Neural cell (in vitro differentiated cells): ENCODE results near the gene GPR161. TPM values are rescaled to one million over a fixed set of nuclear protein-coding genes. Genes with fewer than 3 reads are reported as not detected.

Experiments
- H2AFZ ChIP-seq: fragments of 200-600, 300-800 bp; sonication (generic), shearing (Covaris generic); 2 replicates; pipeline ENCODE4 v1.6.0; 2014; ENCODE audit warnings: low read depth, mild to moderate bottlenecking, antibody characterized with exemption, low read length, moderate library complexity
- H3F3A ChIP-seq: fragments of 200-600 bp; shearing (Covaris generic); 2 replicates; pipeline ENCODE4 v1.6.1; 2016; ENCODE audit warnings: mild to moderate bottlenecking, moderate library complexity, mixed read lengths, antibody characterized with exemption, low read length; ENCODE audit not compliant: insufficient read depth, poor library complexity, severe bottlenecking
- H3K27ac ChIP-seq: fragments of 200-600, 300-800 bp; sonication (generic), shearing (Covaris generic); 2 replicates; pipeline ENCODE4 v1.5.1; 2014; ENCODE audit warnings: mild to moderate bottlenecking, low read length, moderate library complexity
- H3K27me3 ChIP-seq: fragments of 300-800, 200-600 bp; sonication (generic), shearing (Covaris generic); 2 replicates; pipeline ENCODE4 v1.6.0; 2014; ENCODE audit warnings: mild to moderate bottlenecking, low read depth, low read length, moderate library complexity; ENCODE audit not compliant: insufficient read depth
- H3K36me3 ChIP-seq: fragments of 300-800, 200-600 bp; sonication (generic), shearing (Covaris generic); 2 replicates; pipeline ENCODE4 v1.5.1; 2014; ENCODE audit warnings: mild to moderate bottlenecking, antibody characterized with exemption, low read length, moderate library complexity; ENCODE audit not compliant: insufficient read depth
- H3K4me2 ChIP-seq: fragments of 300-800, 200-600 bp; sonication (generic), shearing (Covaris generic); 2 replicates; pipeline ENCODE4 v1.6.0; 2014; ENCODE audit warnings: mild to moderate bottlenecking, low read length
- H3K4me3 ChIP-seq: fragments of 300-800, 200-600 bp; sonication (generic), shearing (Covaris generic); 2 replicates; pipeline ENCODE4 v1.5.1; 2014; ENCODE audit warnings: mild to moderate bottlenecking, low read length, moderate library complexity
- H3K79me2 ChIP-seq: fragments of 200-600 bp; shearing (Covaris generic); replicated peaks from 2 replicates; pipeline ENCODE4 v1.6.0; 2014; ENCODE audit warnings: mild to moderate bottlenecking, low read length, moderate library complexity; ENCODE audit not compliant: insufficient read depth
- H3K9ac ChIP-seq: fragments of 300-800, 200-600 bp; sonication (generic), shearing (Covaris generic); 2 replicates; pipeline ENCODE4 v1.6.1; 2016; ENCODE audit warnings: mild to moderate bottlenecking, low read length, mixed read lengths
- H3K9me2 ChIP-seq: fragments of 200-600 bp; shearing (Covaris generic); 2 replicates; pipeline ENCODE4 v1.6.1; 2016; ENCODE audit warnings: mild to moderate bottlenecking, low read length, mixed read lengths; ENCODE audit not compliant: insufficient read depth
- H3K9me3 ChIP-seq: fragments of 200-600, 300-800 bp; sonication (generic), shearing (Covaris generic); 2 replicates; pipeline ENCODE4 v1.6.1; 2016; ENCODE audit warnings: mild to moderate bottlenecking, mixed run types, low read length, moderate library complexity, mixed read lengths
- H4K20me1 ChIP-seq: fragments of 200-600 bp; shearing (Covaris generic); 2 replicates; pipeline ENCODE4 v1.6.1; 2016; ENCODE audit warnings: mild to moderate bottlenecking, mixed run types; ENCODE audit not compliant: insufficient read depth
- EP300 ChIP-seq: fragments of 450-650 bp; conservative IDR thresholded peaks from 2 replicates; pipeline ENCODE4 v1.6.1; 2014; ENCODE audit warnings: antibody characterized with exemption, mild to moderate bottlenecking, moderate library complexity; ENCODE audit not compliant: poor library complexity, severe bottlenecking
- EZH2 ChIP-seq: fragments of 200-600, 300-800 bp; shearing (Covaris generic), sonication (generic); IDR thresholded peaks from 2 replicates; pipeline ENCODE4 v1.6.1; 2014; ENCODE audit warnings: antibody characterized with exemption, low read length, borderline replicate concordance, mild to moderate bottlenecking; ENCODE audit not compliant: insufficient read depth, poor library complexity, severe bottlenecking
- MXI1 ChIP-seq: fragments of 450-650 bp; conservative IDR thresholded peaks from 2 replicates; pipeline ENCODE4 v1.6.1; 2014; ENCODE audit warnings: antibody characterized with exemption, mild to moderate bottlenecking; ENCODE audit not compliant: poor library complexity, severe bottlenecking
- POLR2AphosphoS5 ChIP-seq: IDR thresholded peaks from 2 replicates; pipeline ENCODE4 v1.6.1; 2012
- RAD21 ChIP-seq: fragments of 450-650 bp; conservative IDR thresholded peaks from 2 replicates; pipeline ENCODE4 v1.6.1; 2014; ENCODE audit warnings: antibody characterized with exemption, mild to moderate bottlenecking, moderate library complexity
- SMC3 ChIP-seq: fragments of 450-650 bp; conservative IDR thresholded peaks from 2 replicates; pipeline ENCODE4 v1.6.1; 2014; ENCODE audit warnings: antibody characterized with exemption, mild to moderate bottlenecking, moderate library complexity; ENCODE audit not compliant: poor library complexity
- TAF1 ChIP-seq: IDR thresholded peaks from 2 replicates; pipeline ENCODE4 v1.6.1; 2012; ENCODE audit warnings: low read depth
- polyA plus RNA-seq: library from polyadenylated mRNA; depleted of rRNA; stranded (reverse); fragments of >200 nt; gene quantifications from 2 replicates; pipeline ENCODE4 v1.2.3, GENCODE V29; 2014
- TF ChIP-seq, protein P1 (sequence below): IDR thresholded peaks from 2 replicates; pipeline ENCODE4 v1.6.1; 2012; ENCODE audit warnings: borderline replicate concordance
- TF ChIP-seq, protein P2 (sequence below): fragments of 450-650 bp; IDR thresholded peaks from 2 replicates; pipeline ENCODE4 v1.5.1; 2014; ENCODE audit warnings: antibody characterized with exemption, mild to moderate bottlenecking, moderate library complexity; ENCODE audit not compliant: poor library complexity, severe bottlenecking

Gene GPR161
- polyA plus RNA-seq, 1 donor from 2014 or later: 39.0 TPM

DNA sequence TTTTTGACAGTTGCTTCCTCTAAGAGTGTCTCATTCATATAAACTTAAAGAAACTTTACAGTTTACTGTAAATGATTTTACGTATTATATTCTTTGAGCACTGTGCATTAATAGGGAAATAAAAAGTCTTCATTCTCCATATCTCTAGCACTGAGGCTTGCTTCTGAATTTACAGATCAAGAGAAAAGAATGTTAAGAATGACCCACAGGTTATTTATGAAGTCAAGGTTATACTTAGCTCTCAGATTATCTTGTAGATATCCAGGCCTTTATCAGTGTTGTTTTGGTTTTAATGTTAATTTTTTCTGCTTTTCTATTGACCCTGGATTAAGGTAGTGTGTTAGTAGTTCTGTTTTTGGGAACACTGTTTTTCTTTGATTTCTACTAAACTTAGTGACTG is 91.4 kb downstream of the GPR161 start:
- Histone ChIP-seq H3K9me2 (no peaks in the 10 kb centered on the region), H3K4me2 (no peak overlapping the region), H3K9me3 (no peaks in the 10 kb centered on the region), H3K79me2 (no peaks in the 10 kb centered on the region), H2AFZ (no peak overlapping the region), H3F3A (no peaks in the 10 kb centered on the region), H3K36me3 (peaks cover 3% of the 10 kb centered on the region), H4K20me1 (no peaks in the 10 kb centered on the region), H3K4me3 (no peak overlapping the region), H3K9ac (no peak overlapping the region), H3K27ac (no peak overlapping the region), H3K27me3 (no peaks in the 10 kb centered on the region)
- TF ChIP-seq EP300: no peak
- TF ChIP-seq POLR2AphosphoS5: no peak
- TF ChIP-seq EZH2: no peak
- no peak for TF ChIP-seq MXI1
- TF ChIP-seq TAF1: no peak
- TF ChIP-seq RAD21: no peak
- TF ChIP-seq, protein P1, sequence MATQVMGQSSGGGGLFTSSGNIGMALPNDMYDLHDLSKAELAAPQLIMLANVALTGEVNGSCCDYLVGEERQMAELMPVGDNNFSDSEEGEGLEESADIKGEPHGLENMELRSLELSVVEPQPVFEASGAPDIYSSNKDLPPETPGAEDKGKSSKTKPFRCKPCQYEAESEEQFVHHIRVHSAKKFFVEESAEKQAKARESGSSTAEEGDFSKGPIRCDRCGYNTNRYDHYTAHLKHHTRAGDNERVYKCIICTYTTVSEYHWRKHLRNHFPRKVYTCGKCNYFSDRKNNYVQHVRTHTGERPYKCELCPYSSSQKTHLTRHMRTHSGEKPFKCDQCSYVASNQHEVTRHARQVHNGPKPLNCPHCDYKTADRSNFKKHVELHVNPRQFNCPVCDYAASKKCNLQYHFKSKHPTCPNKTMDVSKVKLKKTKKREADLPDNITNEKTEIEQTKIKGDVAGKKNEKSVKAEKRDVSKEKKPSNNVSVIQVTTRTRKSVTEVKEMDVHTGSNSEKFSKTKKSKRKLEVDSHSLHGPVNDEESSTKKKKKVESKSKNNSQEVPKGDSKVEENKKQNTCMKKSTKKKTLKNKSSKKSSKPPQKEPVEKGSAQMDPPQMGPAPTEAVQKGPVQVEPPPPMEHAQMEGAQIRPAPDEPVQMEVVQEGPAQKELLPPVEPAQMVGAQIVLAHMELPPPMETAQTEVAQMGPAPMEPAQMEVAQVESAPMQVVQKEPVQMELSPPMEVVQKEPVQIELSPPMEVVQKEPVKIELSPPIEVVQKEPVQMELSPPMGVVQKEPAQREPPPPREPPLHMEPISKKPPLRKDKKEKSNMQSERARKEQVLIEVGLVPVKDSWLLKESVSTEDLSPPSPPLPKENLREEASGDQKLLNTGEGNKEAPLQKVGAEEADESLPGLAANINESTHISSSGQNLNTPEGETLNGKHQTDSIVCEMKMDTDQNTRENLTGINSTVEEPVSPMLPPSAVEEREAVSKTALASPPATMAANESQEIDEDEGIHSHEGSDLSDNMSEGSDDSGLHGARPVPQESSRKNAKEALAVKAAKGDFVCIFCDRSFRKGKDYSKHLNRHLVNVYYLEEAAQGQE: no peak
- TF ChIP-seq, protein P2, sequence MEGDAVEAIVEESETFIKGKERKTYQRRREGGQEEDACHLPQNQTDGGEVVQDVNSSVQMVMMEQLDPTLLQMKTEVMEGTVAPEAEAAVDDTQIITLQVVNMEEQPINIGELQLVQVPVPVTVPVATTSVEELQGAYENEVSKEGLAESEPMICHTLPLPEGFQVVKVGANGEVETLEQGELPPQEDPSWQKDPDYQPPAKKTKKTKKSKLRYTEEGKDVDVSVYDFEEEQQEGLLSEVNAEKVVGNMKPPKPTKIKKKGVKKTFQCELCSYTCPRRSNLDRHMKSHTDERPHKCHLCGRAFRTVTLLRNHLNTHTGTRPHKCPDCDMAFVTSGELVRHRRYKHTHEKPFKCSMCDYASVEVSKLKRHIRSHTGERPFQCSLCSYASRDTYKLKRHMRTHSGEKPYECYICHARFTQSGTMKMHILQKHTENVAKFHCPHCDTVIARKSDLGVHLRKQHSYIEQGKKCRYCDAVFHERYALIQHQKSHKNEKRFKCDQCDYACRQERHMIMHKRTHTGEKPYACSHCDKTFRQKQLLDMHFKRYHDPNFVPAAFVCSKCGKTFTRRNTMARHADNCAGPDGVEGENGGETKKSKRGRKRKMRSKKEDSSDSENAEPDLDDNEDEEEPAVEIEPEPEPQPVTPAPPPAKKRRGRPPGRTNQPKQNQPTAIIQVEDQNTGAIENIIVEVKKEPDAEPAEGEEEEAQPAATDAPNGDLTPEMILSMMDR: no peak
- no peak for TF ChIP-seq SMC3

DNA sequence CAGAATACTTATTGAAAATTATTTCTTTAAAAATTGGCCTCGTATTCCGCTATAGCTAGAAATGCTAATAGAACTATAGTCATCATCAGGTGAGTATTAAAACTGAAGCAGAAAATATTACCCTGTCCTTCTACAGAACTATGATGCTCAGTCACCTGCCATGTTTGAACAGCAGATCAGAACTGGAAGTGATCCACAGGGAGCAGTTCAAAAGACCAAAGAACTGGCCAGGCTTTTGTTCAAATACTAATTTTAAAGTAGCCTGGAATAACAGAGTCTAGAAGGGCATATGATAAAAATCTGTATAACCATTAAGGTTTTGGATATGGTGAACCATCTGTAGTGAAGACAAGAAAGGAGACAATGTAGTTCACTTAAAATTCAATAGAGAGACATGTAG is 94.4 kb downstream of the GPR161 start:
- Histone ChIP-seq H3K9ac (no peak overlapping the region), H3K4me3 (no peak overlapping the region), H3F3A (no peaks in the 10 kb centered on the region), H3K9me2 (no peaks in the 10 kb centered on the region), H3K36me3 (peaks cover 3% of the 10 kb centered on the region), H3K79me2 (no peaks in the 10 kb centered on the region), H4K20me1 (no peaks in the 10 kb centered on the region), H3K9me3 (no peaks in the 10 kb centered on the region), H3K27ac (no peak overlapping the region), H3K4me2 (no peak overlapping the region), H2AFZ (no peak overlapping the region), H3K27me3 (no peaks in the 10 kb centered on the region)
- TF ChIP-seq, protein P1: no peak
- TF ChIP-seq EP300: no peak
- TF ChIP-seq POLR2AphosphoS5: no peak
- no peak for TF ChIP-seq SMC3
- TF ChIP-seq, protein P2: no peak
- TF ChIP-seq RAD21: no peak
